Activated CD8-positive, alpha-beta T cell treated with anti-CD3 and anti-CD28 coated beads for 36 hours (primary cell): ENCODE measurements around the gene CNIH3. TPM values are rescaled to one million over a fixed set of nuclear protein-coding genes. Genes with fewer than 3 reads are reported as not detected.

Experiments
- ATAC-seq: fragments of 200-7000 bp; cut with Tn5 transposase; one replicate; pipeline ENCODE4 v1.10.0; 2021; ENCODE audit warnings: mild to moderate bottlenecking, moderate library complexity
- CTCF ChIA-PET: fragments of 350-600 bp; sonication (Branson Sonifier 250); formaldehyde crosslinking; loops from one replicate; lab custom pipeline; 2021; ENCODE audit warnings: antibody characterized with exemption; lab: Charles Lee
- POLR2A ChIA-PET: fragments of 350-600 bp; sonication (Branson Sonifier 250); formaldehyde crosslinking; loops from one replicate; lab custom pipeline; 2021; ENCODE audit warnings: antibody characterized with exemption; lab: Charles Lee
- DNase-seq: peaks from one replicate; pipeline ENCODE4 v3.0.0-alpha.2; 2020
- H3K27ac Mint-ChIP-seq: one replicate; pipeline ENCODE4 v1.8.0; 2021; ENCODE audit warnings: mild to moderate bottlenecking, mixed read lengths
- H3K27me3 Mint-ChIP-seq: one replicate; pipeline ENCODE4 v1.8.0; 2021; ENCODE audit warnings: mixed read lengths
- H3K36me3 Mint-ChIP-seq: one replicate; pipeline ENCODE4 v1.8.0; 2021; ENCODE audit warnings: low read depth, mixed read lengths
- H3K4me1 Mint-ChIP-seq: one replicate; pipeline ENCODE4 v1.8.0; 2021; ENCODE audit warnings: low read depth, mixed read lengths
- H3K4me3 Mint-ChIP-seq: one replicate; pipeline ENCODE4 v1.8.0; 2021; ENCODE audit warnings: mild to moderate bottlenecking, moderate library complexity, mixed read lengths
- H3K9me3 Mint-ChIP-seq: one replicate; pipeline ENCODE4 v1.8.0; 2021; ENCODE audit warnings: mixed read lengths
- intact Hi-C: fragments of 100-400 bp; cut with micrococcal nuclease; formaldehyde crosslinking; loops from one replicate; pipeline ENCODE4 v1.10.0; 2022
- total RNA-seq, 2 experiments: library from RNA; stranded (reverse); gene quantifications; one replicate each; pipeline ENCODE4 v1.2.3, GENCODE V29; 2021
- TF ChIP-seq, protein P1 (sequence below): fragments of 200-600 bp; IDR thresholded peaks from one replicate; pipeline ENCODE4 v1.8.0; 2022; ENCODE audit warnings: antibody characterized with exemption, mild to moderate bottlenecking

Gene CNIH3
- total RNA-seq, 2 experiments from 2014 or later = 1.6 to 2.1 TPM

DNA sequence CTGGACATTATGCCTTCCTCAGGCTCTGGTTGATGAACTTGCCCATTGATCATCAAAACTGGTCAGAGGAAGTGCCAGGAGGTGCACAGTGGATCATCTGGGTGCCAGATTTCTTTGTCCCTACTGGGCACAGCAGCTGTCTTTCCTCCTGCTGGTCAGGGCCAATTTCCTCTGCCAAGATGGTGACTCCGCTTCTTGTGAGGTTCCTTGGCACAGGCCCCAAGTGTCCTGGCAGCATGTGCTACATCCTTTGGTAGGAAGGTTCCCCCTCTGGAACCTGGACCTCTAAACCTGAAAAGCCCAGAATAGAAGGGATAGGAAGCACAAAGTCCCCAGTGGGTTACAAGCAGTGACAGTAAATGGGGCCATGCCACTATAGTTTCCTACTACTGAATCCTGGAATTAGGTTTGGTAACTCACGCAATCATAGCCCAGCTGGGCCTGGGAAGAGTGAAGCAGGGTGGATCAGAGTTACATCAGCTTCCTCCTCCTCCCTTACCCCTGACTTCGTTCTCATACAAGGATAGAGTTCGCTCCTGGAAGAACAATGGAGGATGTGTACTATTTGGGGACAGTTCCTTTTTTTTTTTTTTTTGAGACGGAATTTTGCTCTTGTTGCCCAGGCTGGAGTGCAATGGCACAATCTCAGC lies 147.1 kb downstream of the CNIH3 start:
- H3K4me1 Mint-ChIP-seq = no peaks in the 10 kb centered on the region
- intact Hi-C loops = no loop called here
- peaks cover 7% of the 10 kb centered on the region for H3K9me3 Mint-ChIP-seq
- H3K27me3 Mint-ChIP-seq = peaks cover 12% of the 10 kb centered on the region
- no peak overlapping the region for H3K4me3 Mint-ChIP-seq
- CTCF ChIA-PET = no interaction called here
- ATAC-seq = no peak
- POLR2A ChIA-PET = no interaction called here
- peaks cover 2% of the 10 kb centered on the region for H3K36me3 Mint-ChIP-seq
- TF ChIP-seq, protein P1, sequence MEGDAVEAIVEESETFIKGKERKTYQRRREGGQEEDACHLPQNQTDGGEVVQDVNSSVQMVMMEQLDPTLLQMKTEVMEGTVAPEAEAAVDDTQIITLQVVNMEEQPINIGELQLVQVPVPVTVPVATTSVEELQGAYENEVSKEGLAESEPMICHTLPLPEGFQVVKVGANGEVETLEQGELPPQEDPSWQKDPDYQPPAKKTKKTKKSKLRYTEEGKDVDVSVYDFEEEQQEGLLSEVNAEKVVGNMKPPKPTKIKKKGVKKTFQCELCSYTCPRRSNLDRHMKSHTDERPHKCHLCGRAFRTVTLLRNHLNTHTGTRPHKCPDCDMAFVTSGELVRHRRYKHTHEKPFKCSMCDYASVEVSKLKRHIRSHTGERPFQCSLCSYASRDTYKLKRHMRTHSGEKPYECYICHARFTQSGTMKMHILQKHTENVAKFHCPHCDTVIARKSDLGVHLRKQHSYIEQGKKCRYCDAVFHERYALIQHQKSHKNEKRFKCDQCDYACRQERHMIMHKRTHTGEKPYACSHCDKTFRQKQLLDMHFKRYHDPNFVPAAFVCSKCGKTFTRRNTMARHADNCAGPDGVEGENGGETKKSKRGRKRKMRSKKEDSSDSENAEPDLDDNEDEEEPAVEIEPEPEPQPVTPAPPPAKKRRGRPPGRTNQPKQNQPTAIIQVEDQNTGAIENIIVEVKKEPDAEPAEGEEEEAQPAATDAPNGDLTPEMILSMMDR = no peak
- no peak for DNase-seq
- H3K27ac Mint-ChIP-seq = no peak overlapping the region

- no peaks in the 10 kb centered on the region for H3K36me3 Mint-ChIP-seq
- no peaks in the 10 kb centered on the region for H3K4me1 Mint-ChIP-seq
- H3K4me3 Mint-ChIP-seq = no peak overlapping the region
- ATAC-seq (no peak), DNase-seq (no peak)
- TF ChIP-seq, protein P1 = no peak
- CTCF ChIA-PET = interaction anchor here (1.3 kb wide), 1 partner anchor 12 kb away, joined by 3 read pairs; no protein-coding TSS in a partner anchor
- intact Hi-C loops = no loop called here
- H3K27me3 Mint-ChIP-seq = peaks cover 11% of the 10 kb centered on the region
- H3K9me3 Mint-ChIP-seq = no peaks in the 10 kb centered on the region
- H3K27ac Mint-ChIP-seq = no peak overlapping the region
- POLR2A ChIA-PET = no interaction called here
Observed at GRCh38 chr1:224766266-224766665, 150.1 kb downstream of the CNIH3 start.

DNA sequence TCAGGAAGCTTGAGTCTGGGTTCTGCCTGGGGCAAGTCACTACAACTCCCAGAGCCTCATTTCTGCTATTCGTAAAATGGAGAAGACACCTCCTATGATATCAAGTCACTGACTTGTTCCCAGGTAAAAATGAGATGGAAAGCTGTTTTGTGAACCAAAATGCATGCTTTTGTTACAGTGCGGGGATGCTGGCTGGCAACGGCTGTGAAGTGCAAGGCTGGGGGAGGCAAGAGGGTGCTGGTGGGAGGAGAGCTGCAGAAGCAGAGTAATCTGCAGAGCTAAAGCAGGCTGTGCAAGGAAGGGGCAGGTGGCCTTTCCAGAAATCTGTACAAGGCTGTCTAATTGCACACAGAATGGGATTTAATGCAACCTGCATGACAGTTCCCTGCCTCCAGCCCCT lies 150.9 kb downstream of the CNIH3 start:
- CTCF ChIA-PET = no interaction called here
- H3K4me3 Mint-ChIP-seq = no peak overlapping the region
- ATAC-seq (no peak), DNase-seq (no peak)
- no peak overlapping the region for H3K27ac Mint-ChIP-seq
- no peaks in the 10 kb centered on the region for H3K9me3 Mint-ChIP-seq
- peaks cover 14% of the 10 kb centered on the region for H3K27me3 Mint-ChIP-seq
- POLR2A ChIA-PET = no interaction called here
- no peaks in the 10 kb centered on the region for H3K4me1 Mint-ChIP-seq
- intact Hi-C loops = no loop called here
- no peaks in the 10 kb centered on the region for H3K36me3 Mint-ChIP-seq
- TF ChIP-seq, protein P1 = no peak

- Mint-ChIP-seq H3K9me3 (no peaks in the 10 kb centered on the region), H3K4me1 (no peaks in the 10 kb centered on the region), H3K27me3 (peaks cover 14% of the 10 kb centered on the region), H3K27ac (no peak overlapping the region), H3K36me3 (no peaks in the 10 kb centered on the region), H3K4me3 (no peak overlapping the region)
- ChIA-PET CTCF (interaction anchor here (1.5 kb wide), 1 partner anchor 84 kb away, joined by 6 read pairs; no protein-coding TSS in a partner anchor), POLR2A (no interaction called here)
- DNase-seq = no peak
- intact Hi-C loops = no loop called here
- TF ChIP-seq, protein P1 = no peak
- ATAC-seq = no peak
Observed at GRCh38 chr1:224767676-224768075, 151.6 kb downstream of the CNIH3 start.

DNA sequence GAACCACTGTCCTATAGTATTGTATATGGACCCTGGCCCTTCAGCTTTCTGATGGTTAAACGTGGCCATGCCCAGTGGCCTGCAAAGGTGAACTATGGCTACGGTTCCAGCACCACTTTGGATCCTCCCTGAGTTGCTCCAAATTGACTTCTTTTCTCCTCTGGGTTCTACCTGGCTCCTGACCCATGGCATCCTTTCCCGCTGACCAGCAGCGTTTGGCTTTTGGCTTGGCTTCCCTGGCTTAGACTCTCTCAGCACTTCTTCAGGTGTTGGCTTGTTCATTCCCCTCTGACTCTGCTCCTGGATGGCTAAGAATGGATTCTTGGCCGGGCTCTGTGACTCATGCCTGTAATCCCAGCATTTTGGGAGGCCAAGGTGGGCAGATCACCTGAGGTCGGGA lies 152.9 kb downstream of the CNIH3 start:
- no peak overlapping the region for H3K4me3 Mint-ChIP-seq
- ATAC-seq (no peak), DNase-seq (no peak)
- ChIA-PET CTCF (interaction anchor here (0.9 to 1.5 kb wide), 2 partner anchors 83 to 255 kb away, joined by 4 to 6 read pairs; no protein-coding TSS in a partner anchor), POLR2A (no interaction called here)
- no peaks in the 10 kb centered on the region for H3K9me3 Mint-ChIP-seq
- TF ChIP-seq, protein P1 = no peak
- intact Hi-C loops = no loop called here
- no peak overlapping the region for H3K27ac Mint-ChIP-seq
- H3K27me3 Mint-ChIP-seq = peaks cover 14% of the 10 kb centered on the region
- H3K36me3 Mint-ChIP-seq = no peaks in the 10 kb centered on the region
- no peaks in the 10 kb centered on the region for H3K4me1 Mint-ChIP-seq
